Caki2 (cell line): ENCODE measurements around the gene APOBEC3A. TPM values are rescaled to one million over a fixed set of nuclear protein-coding genes. Genes with fewer than 3 reads are reported as not detected.
"Not testable (repeated sequence)": the region's sequence is repeated elsewhere in the genome, so short reads cannot be mapped to it uniquely, and the experiment has no call there.

Experiments
- DNase-seq: peaks from one replicate; pipeline ENCODE4 v3.0.0-alpha.2; 2015; ENCODE audit warnings: low read depth
- in situ Hi-C: cut with HindIII; loops from 2 replicates; pipeline ENCODE4 v1.10.0; 2016; ENCODE audit warnings: low sequenced_read_pairs, low pct_unique_long_range_greater_than_20kb, mixed read lengths
- total RNA-seq: library from RNA; depleted of rRNA; stranded (reverse); fragments of >200 nt; shearing (Covaris generic); gene quantifications from 2 replicates; pipeline ENCODE4 v1.2.3, GENCODE V29; 2014; ENCODE audit warnings: low replicate concordance

APOBEC3A gene
- total RNA-seq, 1 experiment from 2014 or later = not detected

DNA sequence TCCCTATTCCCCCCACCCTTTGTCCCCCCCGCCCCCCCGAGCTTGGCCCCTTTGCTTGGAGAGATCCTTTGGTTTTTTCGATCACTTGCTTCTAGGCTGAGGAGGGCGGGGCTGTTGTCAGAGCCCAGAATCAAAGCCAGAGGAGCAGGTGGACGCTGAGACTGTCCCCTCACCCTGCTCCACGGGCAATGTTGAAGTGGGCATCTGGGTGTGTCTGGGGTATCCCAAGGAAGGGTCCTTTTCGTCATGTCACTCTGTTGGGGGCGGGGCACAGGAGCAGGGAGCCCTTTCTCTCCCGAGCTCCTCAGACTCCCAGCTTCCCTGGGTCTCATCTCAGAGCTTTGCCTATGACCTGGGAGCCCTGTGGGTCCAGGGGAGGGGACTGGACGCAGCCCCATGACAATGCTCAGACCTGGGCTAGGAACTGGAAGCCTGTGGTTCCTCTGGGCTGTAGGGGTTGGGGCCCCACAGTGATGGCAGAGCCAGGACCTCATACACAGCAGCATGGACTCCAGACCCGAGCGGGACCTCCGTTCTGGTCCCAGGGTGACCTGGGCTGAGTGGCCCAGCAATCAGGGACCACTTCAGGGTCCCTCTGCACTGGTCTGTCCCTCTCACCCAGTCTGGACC lies 2.9 kb upstream of the APOBEC3A start:
- DNase-seq = no peak
- in situ Hi-C loops = no loop called here

DNA sequence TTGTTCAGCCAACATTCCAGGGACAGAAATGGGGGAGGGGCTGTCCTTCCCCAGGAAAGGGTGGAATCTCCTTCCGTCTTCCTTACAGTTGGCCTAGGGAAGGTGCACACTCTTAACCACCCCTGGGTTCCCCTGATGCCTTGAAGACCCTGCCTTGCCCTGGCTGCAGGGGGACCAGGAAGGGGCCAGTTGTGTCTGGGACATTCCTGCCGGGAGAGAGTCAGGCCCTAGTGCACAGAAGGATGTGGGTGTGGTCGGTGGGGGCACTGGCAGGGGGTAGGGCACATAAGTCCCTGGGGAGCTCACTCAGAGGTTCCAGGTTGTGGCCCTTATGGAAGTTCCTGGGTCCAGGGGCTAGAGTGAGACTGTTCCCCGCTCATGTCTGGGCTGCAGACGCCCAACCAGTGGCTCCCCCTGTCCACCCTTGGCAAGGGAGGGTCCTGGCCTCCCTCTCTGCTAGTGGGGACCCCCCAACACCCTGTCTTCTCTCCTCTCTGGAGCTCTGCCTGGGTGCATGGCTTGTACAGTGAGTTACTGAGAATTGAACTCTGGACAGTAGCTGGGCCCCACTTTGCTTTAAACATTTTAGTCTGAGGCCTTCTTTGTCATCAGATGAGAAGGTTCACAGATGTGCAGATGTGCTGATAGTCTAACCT lies 2.0 kb upstream of the APOBEC3A start:
- DNase-seq = no peak
- in situ Hi-C loops = no loop called here

DNA sequence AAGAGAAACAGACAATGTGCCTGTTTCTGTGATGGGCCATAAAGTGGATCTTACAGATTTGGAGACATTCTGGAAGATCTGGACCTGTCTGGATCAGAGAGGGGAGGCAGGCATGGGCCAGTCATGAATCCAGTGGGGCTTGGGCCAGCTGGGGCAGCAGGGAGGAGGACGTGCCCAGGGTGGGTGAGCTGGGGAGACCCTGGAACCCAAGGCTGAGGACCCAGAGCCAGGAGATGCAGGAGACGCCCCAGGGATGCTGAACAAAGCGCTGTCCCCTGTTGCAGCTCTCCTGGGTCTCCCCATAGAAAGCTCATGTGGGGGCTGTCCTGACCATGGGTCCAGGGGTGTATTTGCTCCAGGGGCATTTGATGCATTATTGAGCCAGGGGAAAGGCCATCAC lies 1.5 kb upstream of the APOBEC3A start:
- in situ Hi-C loops = no loop called here
- no peak for DNase-seq

DNA sequence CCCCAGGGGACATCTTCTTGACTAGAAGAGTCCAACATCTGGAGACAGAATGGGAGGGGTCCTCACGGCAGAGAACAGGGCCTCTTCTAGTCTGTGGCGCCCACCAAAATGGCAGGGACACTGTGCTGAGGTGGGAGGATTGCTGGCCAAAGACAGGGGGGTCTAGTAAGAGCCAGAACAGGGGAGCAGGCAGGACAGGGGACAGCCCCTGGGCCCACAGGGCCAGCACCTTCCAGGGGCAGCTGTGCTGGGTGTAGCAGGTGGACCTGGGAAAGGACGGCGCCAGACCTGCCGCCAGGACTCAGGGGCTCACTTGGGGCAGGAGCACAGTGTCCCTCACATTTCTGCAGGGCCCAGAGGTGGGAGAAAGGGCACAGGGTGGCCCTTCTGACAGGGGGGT lies 858 bp upstream of the APOBEC3A start:
- in situ Hi-C loops = no loop called here
- DNase-seq = no peak

DNA sequence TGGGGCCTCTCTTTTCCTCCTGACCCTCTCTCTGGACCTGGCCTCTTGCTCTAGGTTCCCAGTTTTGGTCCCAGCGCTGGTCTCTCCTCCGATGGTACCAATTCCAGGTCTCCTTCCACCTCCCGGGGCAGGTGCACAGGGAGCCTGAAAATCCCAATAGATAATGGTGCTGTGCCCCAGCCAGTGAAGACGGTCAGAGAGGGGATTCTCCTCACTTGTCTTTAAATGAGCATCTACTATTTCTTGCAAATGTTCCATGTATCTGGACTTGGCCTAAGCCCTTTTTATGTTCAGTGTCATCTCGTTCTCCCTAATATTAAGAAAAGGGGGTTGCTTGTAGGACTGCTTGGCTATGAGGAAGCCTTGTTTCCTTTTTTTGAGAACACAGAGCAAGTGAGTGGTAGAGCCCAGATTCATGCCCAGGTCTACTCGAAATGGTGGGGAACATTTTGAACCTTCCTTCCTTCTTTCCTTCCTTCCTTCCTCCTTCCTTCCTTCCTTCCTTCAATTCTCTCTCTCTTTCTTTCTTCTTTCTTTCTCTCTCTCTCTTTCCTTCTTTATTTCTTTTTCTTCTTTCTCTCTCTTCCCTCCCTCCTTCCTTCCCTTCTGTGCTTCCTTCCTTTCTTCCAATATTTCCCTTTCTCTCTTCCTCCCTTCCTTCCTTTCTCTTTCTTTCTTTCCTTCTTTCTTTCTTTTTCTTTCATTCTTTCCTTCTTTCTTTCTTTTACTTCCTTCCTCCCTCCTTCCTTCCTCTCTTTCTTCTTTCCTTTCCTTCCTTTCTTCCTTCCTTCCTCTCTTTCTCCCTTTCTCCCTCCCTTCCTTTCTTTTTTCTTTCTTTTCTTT lies 620 bp downstream of the APOBEC3A start:
- in situ Hi-C loops = no loop called here
- no peak for DNase-seq

DNA sequence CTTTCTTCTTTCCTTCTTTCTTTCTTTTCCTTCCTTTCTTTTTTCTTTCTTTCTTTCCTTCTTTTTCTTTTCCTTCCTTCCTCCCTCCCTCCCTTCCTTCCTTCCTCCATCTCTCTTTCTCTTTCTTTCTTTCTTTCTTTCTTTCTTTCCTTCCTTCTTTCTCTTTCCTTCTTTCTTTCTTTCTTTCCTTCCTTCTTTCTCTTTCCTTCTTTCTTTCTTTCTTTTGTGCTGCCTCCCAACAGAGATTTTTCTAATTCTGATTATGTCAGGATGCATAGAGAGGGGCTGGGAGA lies 1.2 kb downstream of the APOBEC3A start:
- in situ Hi-C loops, DNase-seq: not testable (repeated sequence)

DNA sequence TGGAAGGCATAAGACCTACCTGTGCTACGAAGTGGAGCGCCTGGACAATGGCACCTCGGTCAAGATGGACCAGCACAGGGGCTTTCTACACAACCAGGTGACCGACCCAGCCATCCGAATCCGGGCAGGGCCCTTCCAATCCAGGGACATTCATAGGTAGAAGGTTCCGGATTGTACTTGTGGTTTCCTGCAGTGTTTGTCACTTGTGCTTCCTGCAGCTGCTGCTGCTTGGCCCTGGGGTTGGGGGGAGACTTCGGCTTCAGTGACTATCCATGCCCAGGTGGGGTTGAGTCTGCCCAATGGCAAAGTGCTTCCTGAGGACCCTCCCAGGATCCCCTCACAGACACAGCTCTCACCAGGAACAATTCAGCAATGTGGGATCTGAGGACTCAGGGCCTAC lies 2.2 kb downstream of the APOBEC3A start:
- DNase-seq = no peak
- in situ Hi-C loops = no loop called here

DNA sequence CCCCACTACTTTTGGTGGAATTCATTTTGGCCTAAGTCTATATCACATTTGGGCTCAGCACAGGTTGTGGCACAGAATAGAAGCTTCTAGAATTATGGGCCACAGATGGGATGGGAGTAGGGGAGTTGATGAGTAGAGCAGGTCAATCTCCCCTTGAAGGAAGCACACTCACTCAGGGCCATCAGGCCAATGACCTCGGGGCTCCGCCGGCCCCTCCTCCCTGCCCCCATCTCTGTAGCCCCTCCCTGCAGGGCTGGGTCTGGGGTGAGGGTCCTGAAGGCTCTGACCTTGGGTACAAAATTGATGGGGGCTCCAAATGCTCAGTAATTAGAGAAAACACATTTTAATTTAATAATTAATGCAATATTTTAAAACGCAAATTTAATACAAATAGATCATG lies 3.3 kb downstream of the APOBEC3A start:
- in situ Hi-C loops, DNase-seq: not testable (repeated sequence)

DNA sequence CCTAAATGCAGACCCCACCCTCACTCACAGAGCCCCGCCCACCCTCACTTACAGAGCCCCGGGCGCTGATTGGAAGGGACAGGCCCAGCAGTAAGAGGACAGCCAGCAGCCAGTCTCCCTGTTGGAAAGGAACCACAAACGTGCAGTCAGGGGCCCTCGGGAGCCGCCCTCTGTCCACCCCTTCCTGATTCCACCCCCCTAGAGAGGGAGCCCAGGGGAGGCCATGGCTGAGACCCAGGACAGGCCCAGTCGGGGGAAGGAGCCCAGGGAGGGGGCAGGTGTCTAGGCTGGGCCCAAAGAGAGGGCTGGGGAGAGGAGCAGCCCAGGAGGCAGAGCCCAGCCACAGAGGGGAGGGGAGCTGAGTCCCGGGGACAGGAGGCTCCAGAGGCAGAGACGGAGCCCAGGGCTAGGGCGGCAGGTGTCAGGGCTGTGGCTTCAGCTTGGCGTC lies 5.9 kb downstream of the APOBEC3A start:
- in situ Hi-C loops, DNase-seq: not testable (repeated sequence)

DNA sequence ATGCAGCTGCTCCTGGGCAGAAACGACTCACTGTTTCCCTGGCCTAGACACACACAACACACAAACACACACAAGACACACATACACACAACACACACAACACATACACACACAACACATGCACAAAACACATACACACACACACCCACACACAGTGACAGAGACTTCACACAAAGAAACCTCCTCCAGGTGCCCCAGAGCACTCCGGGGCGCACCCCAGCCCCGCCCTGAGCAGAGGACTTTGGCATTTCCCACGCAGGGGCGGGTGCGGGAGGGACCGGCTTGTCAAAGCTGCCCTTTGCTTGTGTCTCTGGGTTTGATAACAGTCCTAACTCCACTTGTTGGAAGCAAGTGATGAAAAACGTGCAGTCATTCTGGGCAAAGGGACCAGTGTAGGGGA lies 6.5 kb downstream of the APOBEC3A start:
- no peak for DNase-seq
- in situ Hi-C loops = no loop called here

DNA sequence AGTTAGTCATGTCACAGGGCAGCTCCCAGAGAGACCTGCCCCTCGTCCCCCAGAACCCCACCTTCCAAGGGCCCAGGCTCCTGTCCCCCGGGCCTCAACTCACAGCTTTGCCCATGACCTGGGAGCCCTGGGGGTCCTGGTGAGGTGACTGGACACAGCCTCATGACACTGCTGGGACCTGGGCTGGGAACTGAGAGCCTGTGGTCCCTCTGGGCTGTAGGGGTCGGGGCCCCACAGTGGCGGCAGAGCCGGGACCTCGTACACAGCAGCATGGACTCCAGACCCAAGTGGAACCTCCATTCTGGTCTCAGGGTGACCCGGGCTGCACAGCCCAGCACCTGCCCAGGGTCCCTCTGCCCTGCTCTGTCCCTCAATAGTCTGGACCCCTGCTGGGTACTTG lies 6.9 kb downstream of the APOBEC3A start:
- in situ Hi-C loops = no loop called here
- no peak for DNase-seq

DNA sequence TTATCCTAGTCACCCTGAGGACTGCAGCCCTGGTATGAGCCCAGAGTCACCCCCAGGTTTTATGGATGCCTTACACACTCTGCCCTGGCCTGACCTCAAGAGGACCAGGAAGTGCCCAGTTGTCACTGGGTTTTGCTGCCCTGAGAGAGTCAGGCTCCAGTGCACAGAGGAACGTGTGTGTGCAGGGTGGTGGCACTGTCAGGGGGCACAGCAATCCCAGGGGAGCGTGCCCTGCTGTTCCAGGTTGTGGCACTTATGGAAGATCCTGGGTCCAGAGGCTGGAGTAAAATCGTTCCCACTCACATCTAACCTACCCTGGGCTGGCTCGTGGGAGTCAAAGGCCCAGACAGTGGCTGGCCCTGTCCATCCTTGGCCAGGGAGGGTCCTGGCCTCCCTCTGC lies 7.6 kb downstream of the APOBEC3A start:
- peak; percentile 36 for DNase-seq
- in situ Hi-C loops = no loop called here

DNA sequence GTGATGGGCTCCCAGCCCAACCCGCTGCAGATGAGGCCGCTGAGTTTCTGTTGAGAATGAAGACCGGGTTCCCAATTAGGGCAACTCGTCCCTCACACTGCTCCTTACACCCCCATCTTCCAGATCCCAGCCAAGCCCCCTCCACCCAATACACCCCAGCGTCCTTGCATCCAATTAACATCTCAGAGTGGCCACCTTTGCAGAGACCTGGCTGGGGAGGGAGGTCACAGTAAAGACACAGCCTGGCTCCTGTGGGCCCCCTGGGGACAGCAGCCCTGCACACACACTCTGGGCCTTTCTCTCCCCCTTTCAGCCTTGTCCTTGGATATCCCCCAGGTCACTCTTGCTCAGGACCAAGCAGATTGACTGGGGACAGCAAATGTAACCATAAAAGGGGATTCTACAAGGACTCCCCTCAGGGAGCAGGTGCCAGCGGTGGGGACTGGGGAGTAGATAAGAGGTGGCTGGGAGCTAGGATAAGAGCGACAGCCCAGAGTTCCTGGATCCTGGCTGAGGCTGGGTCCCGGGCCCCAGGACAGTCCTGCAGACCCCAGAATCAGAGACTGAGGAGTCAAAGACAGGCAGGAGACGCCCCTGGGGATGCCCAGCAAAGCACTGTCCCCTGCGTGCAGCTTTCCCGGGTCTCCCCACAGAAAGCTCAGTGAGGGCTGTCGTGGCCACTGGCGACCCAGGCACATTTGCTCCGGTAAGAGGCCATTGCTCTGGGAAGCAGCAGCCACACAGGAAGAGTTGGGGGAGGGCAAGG lies 8.4 kb downstream of the APOBEC3A start:
- in situ Hi-C loops = no loop called here
- no peak for DNase-seq

DNA sequence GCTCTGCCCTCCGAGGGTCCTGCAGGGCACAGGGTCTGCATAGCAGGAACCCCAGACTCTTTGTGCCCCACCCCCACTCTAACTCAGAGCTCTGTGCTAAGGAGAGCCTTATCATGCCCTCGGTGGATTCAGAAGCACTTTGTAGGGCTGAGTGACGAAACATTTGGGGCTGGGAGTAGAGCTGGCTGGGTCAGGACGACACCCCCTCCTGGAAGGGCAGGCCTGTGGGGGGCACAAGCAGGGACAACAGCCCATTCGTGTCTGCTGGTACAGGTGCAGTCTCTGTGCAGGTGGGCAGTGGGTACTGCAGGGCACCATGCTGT lies 8.9 kb downstream of the APOBEC3A start:
- DNase-seq = no peak
- in situ Hi-C loops = no loop called here

DNA sequence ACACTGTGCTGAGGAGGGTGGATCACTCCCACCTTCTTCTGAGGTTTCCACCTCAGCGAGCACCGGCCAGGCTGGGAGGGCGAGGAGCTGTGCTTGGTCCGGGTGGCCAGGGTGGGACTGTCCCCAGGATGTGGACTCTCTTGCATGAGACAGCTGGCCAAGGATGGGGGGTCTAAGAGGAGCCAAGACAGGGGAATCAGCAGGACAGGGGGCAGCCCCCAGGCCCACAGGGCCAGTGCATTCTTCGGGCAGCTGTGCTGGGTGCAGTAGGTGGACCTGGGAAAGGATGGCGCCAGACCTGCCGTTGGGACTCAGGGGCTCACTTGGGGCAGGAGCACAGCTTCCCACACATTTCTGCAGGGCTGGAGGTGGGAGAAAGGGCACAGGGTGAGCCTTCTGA lies 9.5 kb downstream of the APOBEC3A start:
- in situ Hi-C loops = no loop called here
- DNase-seq = no peak

DNA sequence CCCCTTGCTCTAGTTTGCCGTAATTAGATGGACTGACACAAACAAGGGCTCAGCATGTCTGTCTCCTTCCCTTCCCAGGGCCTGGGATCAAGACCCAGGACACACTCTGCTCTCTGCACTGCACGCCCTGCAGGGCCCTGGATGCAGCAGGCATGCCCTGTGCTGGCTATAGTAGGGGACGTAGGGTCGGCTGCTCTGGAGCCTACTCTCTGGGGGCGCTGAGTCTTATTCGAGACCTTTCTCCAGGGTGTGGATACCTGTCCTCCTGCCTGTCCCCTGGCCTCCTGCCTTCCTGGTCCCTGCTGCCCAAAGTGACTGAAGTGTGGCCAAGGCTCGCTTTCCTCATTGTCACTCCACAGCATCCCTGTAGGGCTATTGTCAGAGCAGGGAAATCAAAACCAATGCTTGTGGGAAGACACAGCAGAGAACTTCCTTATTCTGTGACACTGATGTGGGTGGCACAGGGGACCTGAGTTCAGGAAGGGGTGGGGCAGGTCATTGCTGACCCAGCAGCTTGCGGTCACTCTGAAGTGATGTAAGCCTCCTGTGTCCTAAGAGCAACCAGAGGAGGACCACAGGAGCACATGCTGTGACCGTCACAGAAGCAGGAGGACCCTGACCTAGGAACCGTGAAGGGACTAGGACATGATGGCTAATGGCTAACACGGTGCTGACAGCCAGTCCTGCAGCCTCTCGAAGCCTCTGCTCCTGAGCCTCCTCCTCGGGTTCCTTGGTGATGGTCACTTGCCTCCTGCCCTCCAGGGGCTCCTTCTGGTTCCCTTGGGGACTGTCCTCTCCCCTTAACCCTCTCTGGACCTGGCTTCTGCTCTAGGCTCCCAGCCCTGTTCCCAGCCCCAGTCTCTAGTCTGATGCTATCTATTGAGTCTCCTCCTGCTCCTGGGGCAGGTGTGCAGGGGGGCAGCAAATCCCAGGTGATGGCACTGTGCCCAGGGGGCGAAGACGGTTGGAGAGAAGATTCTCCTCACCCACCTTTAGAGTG lies 10.3 kb downstream of the APOBEC3A start:
- DNase-seq = no peak
- in situ Hi-C loops = no loop called here

DNA sequence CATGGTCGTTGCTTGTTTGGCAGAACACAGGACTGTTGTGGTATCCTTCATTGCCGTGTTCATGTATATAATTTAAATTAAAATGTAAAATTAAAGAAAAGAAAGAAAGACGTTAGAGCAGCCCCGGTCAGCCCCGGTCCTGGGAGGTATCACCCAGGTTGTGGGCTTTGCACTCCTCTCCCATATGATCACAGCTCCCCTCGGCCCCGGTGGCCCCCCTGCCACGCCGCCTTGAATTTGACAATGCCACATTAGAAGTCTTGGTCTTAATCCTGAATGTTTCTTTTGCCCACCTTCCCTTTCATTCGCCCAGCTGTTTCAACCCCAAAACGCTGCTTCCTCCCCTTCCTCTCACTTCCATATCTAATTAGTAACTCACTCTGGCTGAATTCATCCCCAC lies 11.4 kb downstream of the APOBEC3A start:
- in situ Hi-C loops = no loop called here
- DNase-seq = no peak

DNA sequence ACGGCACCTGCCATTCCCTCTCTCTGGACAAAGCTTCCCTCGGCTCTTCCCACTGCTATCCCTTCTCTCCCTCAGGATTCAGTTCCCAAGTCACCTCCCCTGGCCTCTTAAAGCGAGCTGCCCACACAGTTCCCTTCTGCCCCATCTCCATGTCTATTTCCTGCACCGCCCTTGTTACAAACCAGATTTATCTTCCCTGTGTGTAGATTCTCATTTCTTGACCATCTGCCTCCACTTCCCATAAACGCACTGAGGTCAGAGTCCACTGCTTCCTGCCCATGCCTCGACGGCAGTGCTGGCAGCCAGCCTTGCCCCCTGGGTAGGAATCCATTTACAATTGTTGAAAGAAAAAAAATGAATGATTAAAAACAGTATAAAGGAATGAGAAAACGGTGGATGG lies 13.1 kb downstream of the APOBEC3A start:
- no peak for DNase-seq
- in situ Hi-C loops = no loop called here
